A204.1 (cell line): ENCODE results near the gene VEPH1.
"Not testable (repeated sequence)": the region's sequence is repeated elsewhere in the genome, so short reads cannot be mapped to it uniquely, and the experiment has no call there.

Source experiments
- FAIRE-seq: peaks from 2 replicates; lab custom pipeline; 2012; peaks lifted over from hg19 to GRCh38; lab: Jason Lieb, UNC

VEPH1 gene

GRCh38 chr3:157347577-157348303, 155.5 kb downstream of the VEPH1 start:
- FAIRE-seq, result no peak

GRCh38 chr3:157336252-157337009, 166.8 kb downstream of the VEPH1 start:
- no peak for FAIRE-seq

GRCh38 chr3:157335233-157336076, 167.8 kb downstream of the VEPH1 start:
- no peak for FAIRE-seq

- FAIRE-seq, result no peak
Measured at GRCh38 chr3:157333551-157333991, 169.6 kb downstream of the VEPH1 start.

GRCh38 chr3:157330206-157330605, 173.0 kb downstream of the VEPH1 start:
- no peak for FAIRE-seq

GRCh38 chr3:157329551-157329950, 173.7 kb downstream of the VEPH1 start:
- FAIRE-seq, result peak; percentile 78

- FAIRE-seq, result no peak
Measured at GRCh38 chr3:157327837-157328236, 175.4 kb downstream of the VEPH1 start.

GRCh38 chr3:157327018-157327417, 176.2 kb downstream of the VEPH1 start:
- FAIRE-seq, result no peak

- FAIRE-seq, result not testable (repeated sequence)
Measured at GRCh38 chr3:157324869-157325268, 178.3 kb downstream of the VEPH1 start.

- no peak for FAIRE-seq
Measured at GRCh38 chr3:157323360-157323759, 179.9 kb downstream of the VEPH1 start.

GRCh38 chr3:157319672-157320071, 183.5 kb downstream of the VEPH1 start:
- FAIRE-seq, result no peak

- FAIRE-seq, result no peak
Measured at GRCh38 chr3:157318639-157319288, 184.5 kb downstream of the VEPH1 start.

- no peak for FAIRE-seq
Measured at GRCh38 chr3:157317895-157318294, 185.3 kb downstream of the VEPH1 start.

- FAIRE-seq, result no peak
Measured at GRCh38 chr3:157313186-157313585, 190.0 kb downstream of the VEPH1 start.

GRCh38 chr3:157312376-157312745, 190.9 kb downstream of the VEPH1 start:
- no peak for FAIRE-seq

- no peak for FAIRE-seq
Measured at GRCh38 chr3:157311633-157312375, 191.4 kb downstream of the VEPH1 start.

GRCh38 chr3:157310329-157311052, 192.7 kb downstream of the VEPH1 start:
- FAIRE-seq, result no peak

- FAIRE-seq, result no peak
Measured at GRCh38 chr3:157306502-157306901, 196.7 kb downstream of the VEPH1 start.

GRCh38 chr3:157305392-157305791, 197.8 kb downstream of the VEPH1 start:
- no peak for FAIRE-seq

GRCh38 chr3:157301755-157302154, 201.5 kb downstream of the VEPH1 start:
- FAIRE-seq, result no peak
